ENCODE measurements around the gene KPTN. TPM values are rescaled to one million over a fixed set of nuclear protein-coding genes. Genes with fewer than 3 reads are reported as not detected.

Gene KPTN
- total and polyA plus RNA-seq, 2 of the 8 experiments (the other 6 are each of a cell fraction or from before 2014, with no cell fraction given), result 23.6 to 31.3 TPM

GRCh38 chr19:47446534-47447469 lies 37.2 kb downstream of the KPTN start:
- Histone ChIP-seq H2BK20ac (ENCODE audit: low read length) (no peak overlapping the region), H3K4ac (replicated peaks; ENCODE audit: insufficient read length, low read depth, low read length) (no peak overlapping the region), H3K79me2 (ENCODE audit: control insufficient read depth in 1 of 2, insufficient read depth in 2 of 2, low read length in 2 of 2) (no peaks in the 10 kb centered on the region), H4K20me1 (replicated peaks in 1 of 2; ENCODE audit: control insufficient read depth in 1 of 2, insufficient read depth in 2 of 2, low read length in 2 of 2) (peaks cover 2 to 19% of the 10 kb centered on the region in 2 experiments), H4K8ac (ENCODE audit: extremely low read depth, insufficient read depth, low read length) (peak overlapping the region; percentile 75), H3K4me1 (replicated peaks in 1 of 4; ENCODE audit: control insufficient read depth in 3 of 4, insufficient read depth in 4 of 4, low read length in 3 of 4) (peaks cover 7 to 18% (median 11%) of the 10 kb centered on the region in 4 experiments), H3K4me3 (ENCODE audit: extremely low read depth in 1 of 4, insufficient read depth in 2 of 4, low read depth in 3 of 4, low read length in 4 of 4) (peak overlapping the region; percentile 56 to 79 (median 70)), H2AK5ac (ENCODE audit: low read depth, low read length) (no peak overlapping the region), H3K9ac (replicated peaks in 1 of 4; ENCODE audit: extremely low read depth in 1 of 4, low read depth in 3 of 4, low read length in 3 of 4) (peak overlapping the region in 1 of 4 experiments; percentile 65; a peak in 2 of 7 replicates), H3K9me3 (ENCODE audit: insufficient read depth in 2 of 2, low read depth in 1 of 2, low read length in 1 of 2) (no peaks in the 10 kb centered on the region), H3K56ac (replicated peaks; ENCODE audit: insufficient read length, low read depth, low read length) (no peak overlapping the region), H3K27ac (ENCODE audit: low read depth, low read length) (peak overlapping the region; percentile 56; the same call in 1 of the 2 replicates), H3K79me1 (ENCODE audit: low read depth, low read length) (no peaks in the 10 kb centered on the region; the same call in 1 of the 2 replicates), H4K5ac (ENCODE audit: insufficient read length, low read depth, low read length) (peak overlapping the region; percentile 44), H3K18ac (ENCODE audit: extremely low read depth, low read length) (peak overlapping the region; percentile 24), H3K36me3 (ENCODE audit: control insufficient read depth in 2 of 4, insufficient read depth in 4 of 4, low read length in 3 of 4) (no peaks in the 10 kb centered on the region), H2BK5ac (ENCODE audit: low read depth, low read length) (peak overlapping the region; percentile 94), H3K23ac (ENCODE audit: insufficient read length) (no peak overlapping the region), H2BK15ac (ENCODE audit: low read length) (no peak overlapping the region; the same call in 1 of the 2 replicates), H2AFZ (ENCODE audit: low read length) (no peak overlapping the region), H3K27me3 (replicated peaks in 1 of 4; ENCODE audit: control insufficient read depth in 3 of 4, extremely low read depth in 1 of 4, insufficient read depth in 3 of 4, low read length in 3 of 4) (peaks cover 0 to 9% (median 9%) of the 10 kb centered on the region in 4 experiments; a peak in 5 of 7 replicates), H2BK120ac (replicated peaks; ENCODE audit: low read depth, low read length) (peak overlapping the region; percentile 54), H3K23me2 (ENCODE audit: low read depth, low read length) (peaks cover 18% of the 10 kb centered on the region; the same call in 1 of the 2 replicates), H2BK12ac (ENCODE audit: low read depth, low read length) (peak overlapping the region; percentile 80; the same call in 1 of the 2 replicates), H3K14ac (ENCODE audit: insufficient read length) (no peak overlapping the region), H4K91ac (replicated peaks; ENCODE audit: insufficient read length, low read length) (no peak overlapping the region), H3K4me2 (ENCODE audit: insufficient read depth in 1 of 2, low read depth in 2 of 2, low read length in 2 of 2) (peak overlapping the region; percentile 79 to 89)
- FAIRE-seq (peak; percentile 60), DNase-seq (ENCODE audit: low read depth in 1 of 2, low spot score in 2 of 2) (peak; percentile 79 to 93)
- 22% methylated on average over 28 of the region's 28 CpGs; no CpG with 5 or more reads in 1 of the 2 experiments for WGBS, 2 experiments (ENCODE audit: extremely low coverage in 1 of 2, insufficient coverage in 1 of 2, insufficient read length in 1 of 2, insufficient replicate concordance in 2 of 2, low coverage in 1 of 2, low lambda C conversion rate in 2 of 2, missing lambda C conversion rate in 1 of 2)
- ChIA-PET CTCF (ENCODE audit: partially characterized antibody) (interaction anchor here (0.9 to 24.5 kb wide), 9 partner anchors 10 to 261 kb away, joined by 3 to 436 read pairs (median 7); partner anchors contain the start of genes EHD2, KPTN and NAPA), POLR2A (ENCODE audit: partially characterized antibody) (interaction anchor here (0.7 to 3.8 kb wide), 19 partner anchors 8 to 306 kb away, joined by 3 to 29 read pairs (median 4); partner anchors contain the start of genes DHX34, KPTN and SLC8A2)
- TF ChIP-seq RNF2 (IDR thresholded peaks at IDR 0.05; ENCODE audit: borderline replicate concordance, low read depth, low read length, missing control alignments, poor library complexity, severe bottlenecking) (no peak), TAF1 (IDR thresholded peaks at IDR 0.05; ENCODE audit: low read depth, low read length) (peak; percentile 30; the same call in 1 of the 2 replicates), NRF1 (IDR thresholded peaks at IDR 0.05; ENCODE audit: low read depth, low read length) (no peak), POLR2AphosphoS5 (IDR thresholded peaks at IDR 0.05; ENCODE audit: low read depth, low read length) (peak; percentile 26; the same call in 1 of the 2 replicates), BRCA1 (IDR thresholded peaks at IDR 0.05; ENCODE audit: low read depth, low read length) (no peak), SP2 (IDR thresholded peaks at IDR 0.05; ENCODE audit: low read length) (no peak), HDAC2 (IDR thresholded peaks at IDR 0.05; ENCODE audit: borderline replicate concordance in 1 of 2, low read depth in 2 of 2, low read length in 2 of 2) (no peak), CHD2 (IDR thresholded peaks at IDR 0.05; ENCODE audit: low read length) (no peak)
- TF ChIP-seq, protein P1, sequence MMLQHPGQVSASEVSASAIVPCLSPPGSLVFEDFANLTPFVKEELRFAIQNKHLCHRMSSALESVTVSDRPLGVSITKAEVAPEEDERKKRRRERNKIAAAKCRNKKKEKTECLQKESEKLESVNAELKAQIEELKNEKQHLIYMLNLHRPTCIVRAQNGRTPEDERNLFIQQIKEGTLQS (IDR thresholded peaks at IDR 0.05; ENCODE audit: insufficient read depth, low read depth, low read length), result no peak

Data from H1 (cell line).